Brain microvascular endothelial cell (primary cell): ENCODE measurements around the gene IL31.

Experiments used
- DNase-seq: peaks from one replicate; pipeline ENCODE4 v3.0.0-alpha.2; 2020
- H3K27ac ChIP-seq: fragments of 250-450 bp; sonication (Bioruptor Pico); 2 replicates; pipeline ENCODE4 v1.5.1; 2020; ENCODE audit warnings: mild to moderate bottlenecking, moderate library complexity
- H3K27me3 ChIP-seq: fragments of 250-450 bp; sonication (Bioruptor Pico); replicated peaks from 2 replicates; pipeline ENCODE4 v1.5.1; 2020; ENCODE audit warnings: mild to moderate bottlenecking
- H3K36me3 ChIP-seq: fragments of 250-450 bp; sonication (Bioruptor Pico); replicated peaks from 2 replicates; pipeline ENCODE4 v1.5.1; 2020; ENCODE audit warnings: mild to moderate bottlenecking
- H3K4me3 ChIP-seq: 2 replicates; pipeline ENCODE4 v1.5.1; 2011; ENCODE audit warnings: low read depth, mild to moderate bottlenecking, control low read depth, low read length, moderate library complexity
- CTCF ChIP-seq: IDR thresholded peaks from 2 replicates; pipeline ENCODE4 v1.5.1; 2011; ENCODE audit warnings: low read depth, mild to moderate bottlenecking, moderate library complexity, low read length, control low read depth, inconsistent platforms; ENCODE audit errors: missing control alignments
- in situ Hi-C: cut with HindIII; loops from 2 replicates; pipeline ENCODE4 v1.10.0; 2017; ENCODE audit warnings: low sequenced_read_pairs, low pct_ligation_motif_present

The IL31 gene

GRCh38 chr12:122172262-122172939 lies 1.6 kb downstream of the IL31 start:
- DNase-seq = no peak
- Histone ChIP-seq H3K27me3 (no peaks in the 10 kb centered on the region), H3K4me3 (no peak overlapping the region), H3K36me3 (no peaks in the 10 kb centered on the region), H3K27ac (no peak overlapping the region)
- TF ChIP-seq CTCF = no peak
- in situ Hi-C loops = no loop called here

- no peaks in the 10 kb centered on the region for H3K36me3 ChIP-seq
- TF ChIP-seq CTCF = no peak
- no peak for DNase-seq
- no peaks in the 10 kb centered on the region for H3K27me3 ChIP-seq
- in situ Hi-C loops = no loop called here
- no peak overlapping the region for H3K27ac ChIP-seq
- H3K4me3 ChIP-seq = no peak overlapping the region
Observed at GRCh38 chr12:122171399-122171798, 2.6 kb downstream of the IL31 start.

- no peak for DNase-seq
- in situ Hi-C loops = no loop called here
- Histone ChIP-seq H3K4me3 (no peak overlapping the region), H3K27ac (no peak overlapping the region), H3K36me3 (no peaks in the 10 kb centered on the region), H3K27me3 (no peaks in the 10 kb centered on the region)
- no peak for TF ChIP-seq CTCF
Observed at GRCh38 chr12:122168492-122168891, 5.5 kb downstream of the IL31 start.

- no peaks in the 10 kb centered on the region for H3K36me3 ChIP-seq
- no peak for DNase-seq
- TF ChIP-seq CTCF = no peak
- in situ Hi-C loops = no loop called here
- no peak overlapping the region for H3K4me3 ChIP-seq
- H3K27ac ChIP-seq = no peak overlapping the region
- H3K27me3 ChIP-seq = no peaks in the 10 kb centered on the region
Observed at GRCh38 chr12:122167356-122167925, 6.6 kb downstream of the IL31 start.

- DNase-seq = no peak
- no peak for TF ChIP-seq CTCF
- no peaks in the 10 kb centered on the region for H3K36me3 ChIP-seq
- no peak overlapping the region for H3K4me3 ChIP-seq
- H3K27ac ChIP-seq = no peak overlapping the region
- H3K27me3 ChIP-seq = no peaks in the 10 kb centered on the region
- in situ Hi-C loops = no loop called here
Observed at GRCh38 chr12:122166422-122167349, 7.3 kb downstream of the IL31 start.
